T-helper 9 cell (primary cell): ENCODE results near the gene TFG.
"Not testable (repeated sequence)": the region's sequence is repeated elsewhere in the genome, so short reads cannot be mapped to it uniquely, and the experiment has no call there.

Experiments used
- DNase-seq: peaks from one replicate; pipeline ENCODE4 v3.0.0-alpha.2; 2020
- total RNA-seq, 2 donors: gene quantifications; one replicate each; lab custom pipeline; 2026; lab: John Stamatoyannopoulos, UW

TFG gene
- total RNA-seq: 62.9 to 100 reads per million in 2 donors

GRCh38 chr3:100708989-100709841, at the start of gene TFG:
Gene TFG (plus strand): TSS chr3:100709494. CDS start chr3:100713686, 4,192 bp downstream.
- peak; percentile 94 for DNase-seq

GRCh38 chr3:100661294-100661693, 48.0 kb upstream of the TFG start:
- DNase-seq: not testable (repeated sequence)

- DNase-seq: no peak
Observed at GRCh38 chr3:100662113-100662823, 47.0 kb upstream of the TFG start.

- DNase-seq: no peak
Observed at GRCh38 chr3:100665230-100665629, 44.1 kb upstream of the TFG start.

GRCh38 chr3:100666699-100667098, 42.6 kb upstream of the TFG start:
- not testable (repeated sequence) for DNase-seq

GRCh38 chr3:100667316-100667715, 42.0 kb upstream of the TFG start:
- not testable (repeated sequence) for DNase-seq

GRCh38 chr3:100670995-100671394, 38.3 kb upstream of the TFG start:
- DNase-seq: not testable (repeated sequence)

- DNase-seq: no peak
Observed at GRCh38 chr3:100681496-100681895, 27.8 kb upstream of the TFG start.

- DNase-seq: no peak
Observed at GRCh38 chr3:100682056-100682853, 27.0 kb upstream of the TFG start.

GRCh38 chr3:100682854-100683760, 26.2 kb upstream of the TFG start:
- DNase-seq: no peak

GRCh38 chr3:100693225-100693624, 16.1 kb upstream of the TFG start:
- DNase-seq: no peak

GRCh38 chr3:100695696-100696095, 13.6 kb upstream of the TFG start:
- DNase-seq: no peak

GRCh38 chr3:100696161-100696560, 13.1 kb upstream of the TFG start:
- DNase-seq: no peak

- DNase-seq: no peak
Observed at GRCh38 chr3:100697172-100697571, 12.1 kb upstream of the TFG start.

- DNase-seq: no peak
Observed at GRCh38 chr3:100697723-100698285, 11.5 kb upstream of the TFG start.

GRCh38 chr3:100698736-100699135, 10.6 kb upstream of the TFG start:
- DNase-seq: no peak

- DNase-seq: no peak
Observed at GRCh38 chr3:100700708-100701107, 8.6 kb upstream of the TFG start.

GRCh38 chr3:100702082-100702979, 7.0 kb upstream of the TFG start:
- DNase-seq: no peak

- DNase-seq: no peak
Observed at GRCh38 chr3:100702980-100703345, 6.3 kb upstream of the TFG start.

- DNase-seq: no peak
Observed at GRCh38 chr3:100703865-100704264, 5.4 kb upstream of the TFG start.

GRCh38 chr3:100706365-100706764, 2.9 kb upstream of the TFG start:
- DNase-seq: no peak
